Inferior parietal cortex (tissue), 1 donor: Measurements from ENCODE around the gene RHOA.
"Not testable (repeated sequence)": the region's sequence is repeated elsewhere in the genome, so short reads cannot be mapped to it uniquely, and the experiment has no call there.

Experiments used
- DNase-seq: peaks from one replicate; pipeline ENCODE4 v3.0.0-alpha.2; 2016; ENCODE audit errors: extremely low spot score

The RHOA gene

GRCh38 chr3:49362561-49362960 is 49.2 kb downstream of the RHOA start:
- no peak for DNase-seq

GRCh38 chr3:49359623-49360022 is 52.2 kb downstream of the RHOA start:
- no peak for DNase-seq

GRCh38 chr3:49358884-49359225 is 52.9 kb downstream of the RHOA start:
- no peak for DNase-seq

- DNase-seq, result peak; percentile 83
Measured at GRCh38 chr3:49358217-49358883, 53.4 kb downstream of the RHOA start, which contains the start of gene GPX1. Gene GPX1, minus strand, starts transcription at chr3:49358353. Its CDS starts 75 bp downstream, at chr3:49358278.

GRCh38 chr3:49357443-49358216 is 54.1 kb downstream of the RHOA start:
- DNase-seq, result not testable (repeated sequence)

GRCh38 chr3:49357095-49357442 is 54.7 kb downstream of the RHOA start:
- DNase-seq, result not testable (repeated sequence)

GRCh38 chr3:49352890-49353421 is 58.8 kb downstream of the RHOA start:
- DNase-seq, result no peak

- DNase-seq, result no peak
Measured at GRCh38 chr3:49352281-49352680, 59.5 kb downstream of the RHOA start.

GRCh38 chr3:49351521-49352011 is 60.2 kb downstream of the RHOA start:
- DNase-seq, result no peak

GRCh38 chr3:49349348-49350114 is 62.2 kb downstream of the RHOA start:
- DNase-seq, result no peak

GRCh38 chr3:49348361-49348760 is 63.4 kb downstream of the RHOA start:
- DNase-seq, result not testable (repeated sequence)

- no peak for DNase-seq
Measured at GRCh38 chr3:49346797-49347251, 65.0 kb downstream of the RHOA start.

- DNase-seq, result no peak
Measured at GRCh38 chr3:49343163-49343562, 68.6 kb downstream of the RHOA start.

GRCh38 chr3:49341996-49342395 is 69.8 kb downstream of the RHOA start:
- DNase-seq, result no peak

- DNase-seq, result peak; percentile 76
Measured at GRCh38 chr3:49339941-49340800, 71.6 kb downstream of the RHOA start, which contains the start of gene USP4. Gene USP4, minus strand, starts transcription at chr3:49340053. Its CDS starts 29 bp downstream, at chr3:49340024.

- DNase-seq, result no peak
Measured at GRCh38 chr3:49339581-49339940, 72.2 kb downstream of the RHOA start.

- DNase-seq, result no peak
Measured at GRCh38 chr3:49333916-49334633, 77.7 kb downstream of the RHOA start.

- no peak for DNase-seq
Measured at GRCh38 chr3:49333091-49333490, 78.7 kb downstream of the RHOA start.

GRCh38 chr3:49329186-49329585 is 82.6 kb downstream of the RHOA start:
- no peak for DNase-seq

GRCh38 chr3:49328350-49328749 is 83.4 kb downstream of the RHOA start:
- DNase-seq, result not testable (repeated sequence)
